ENCODE results near the gene FAM237A. TPM values are rescaled to one million over a fixed set of nuclear protein-coding genes. Genes with fewer than 3 reads are reported as not detected.
A peak's percentile ranks its signal among the peaks of the same experiment; 100 is the strongest.

The FAM237A gene
- total and polyA plus RNA-seq, 2 donors from 2014 or later, result not detected

GRCh38 chr2:206615417-206616089 is 26.7 kb upstream of the FAM237A start:
- H3K4me1 ChIP-seq (ENCODE audit: control insufficient read depth in 2 of 3, insufficient read depth in 2 of 3, low read depth in 1 of 3, low read length in 3 of 3), result no peaks in the 10 kb centered on the region
- no peaks in the 10 kb centered on the region for H3K27me3 ChIP-seq (ENCODE audit: control insufficient read depth, insufficient read depth, low read length)
- TF ChIP-seq, protein P1, sequence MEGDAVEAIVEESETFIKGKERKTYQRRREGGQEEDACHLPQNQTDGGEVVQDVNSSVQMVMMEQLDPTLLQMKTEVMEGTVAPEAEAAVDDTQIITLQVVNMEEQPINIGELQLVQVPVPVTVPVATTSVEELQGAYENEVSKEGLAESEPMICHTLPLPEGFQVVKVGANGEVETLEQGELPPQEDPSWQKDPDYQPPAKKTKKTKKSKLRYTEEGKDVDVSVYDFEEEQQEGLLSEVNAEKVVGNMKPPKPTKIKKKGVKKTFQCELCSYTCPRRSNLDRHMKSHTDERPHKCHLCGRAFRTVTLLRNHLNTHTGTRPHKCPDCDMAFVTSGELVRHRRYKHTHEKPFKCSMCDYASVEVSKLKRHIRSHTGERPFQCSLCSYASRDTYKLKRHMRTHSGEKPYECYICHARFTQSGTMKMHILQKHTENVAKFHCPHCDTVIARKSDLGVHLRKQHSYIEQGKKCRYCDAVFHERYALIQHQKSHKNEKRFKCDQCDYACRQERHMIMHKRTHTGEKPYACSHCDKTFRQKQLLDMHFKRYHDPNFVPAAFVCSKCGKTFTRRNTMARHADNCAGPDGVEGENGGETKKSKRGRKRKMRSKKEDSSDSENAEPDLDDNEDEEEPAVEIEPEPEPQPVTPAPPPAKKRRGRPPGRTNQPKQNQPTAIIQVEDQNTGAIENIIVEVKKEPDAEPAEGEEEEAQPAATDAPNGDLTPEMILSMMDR (IDR thresholded peaks at IDR 0.05; ENCODE audit: borderline replicate concordance, extremely low read depth, insufficient read depth), result no peak
- DNase-seq (no peak), FAIRE-seq (no peak)
- no peak overlapping the region for H3K4me3 ChIP-seq (ENCODE audit: low read length in 3 of 3)
- intact Hi-C loops (cut with DNase I), result no loop called here
- no peak overlapping the region for H3K9ac ChIP-seq (ENCODE audit: low read length in 3 of 3)
- H3K9me3 ChIP-seq (ENCODE audit: control insufficient read depth in 2 of 3, insufficient read depth in 1 of 3, low read length in 3 of 3), result no peaks in the 10 kb centered on the region
- no peaks in the 10 kb centered on the region for H3K36me3 ChIP-seq (ENCODE audit: control insufficient read depth in 2 of 3, insufficient read depth in 3 of 3, low read length in 3 of 3)
- no peak overlapping the region for H3K27ac ChIP-seq (ENCODE audit: low read depth in 2 of 2, low read length in 2 of 2)

DNA sequence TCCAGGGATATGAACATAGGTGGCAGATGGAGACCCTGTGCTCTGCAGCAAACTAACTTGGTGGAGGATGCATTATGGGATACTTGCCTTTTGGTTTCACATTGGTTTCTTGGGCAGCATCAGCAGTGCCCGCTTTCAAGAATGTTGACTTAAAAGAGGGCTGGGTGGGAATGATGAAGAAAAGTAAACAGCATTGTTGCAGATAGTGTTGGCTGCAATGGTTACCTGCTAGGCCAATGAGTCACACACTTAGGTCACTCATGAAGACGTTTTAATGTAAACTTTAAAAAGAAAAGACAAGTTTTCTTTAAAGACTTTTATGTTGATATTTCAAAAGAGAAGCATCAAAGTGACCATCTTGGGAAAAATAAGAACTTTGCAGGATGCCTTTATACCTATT is 26.1 kb upstream of the FAM237A start:
- H3K4me1 ChIP-seq (ENCODE audit: control insufficient read depth in 2 of 3, insufficient read depth in 2 of 3, low read depth in 1 of 3, low read length in 3 of 3), result no peaks in the 10 kb centered on the region
- H3K9ac ChIP-seq (ENCODE audit: low read length in 3 of 3), result no peak overlapping the region
- no peaks in the 10 kb centered on the region for H3K27me3 ChIP-seq (ENCODE audit: control insufficient read depth, insufficient read depth, low read length)
- DNase-seq (no peak), FAIRE-seq (no peak)
- H3K27ac ChIP-seq (ENCODE audit: low read depth in 2 of 2, low read length in 2 of 2), result no peak overlapping the region
- no peak overlapping the region for H3K4me3 ChIP-seq (ENCODE audit: low read length in 3 of 3)
- TF ChIP-seq, protein P1 (IDR thresholded peaks at IDR 0.05; ENCODE audit: borderline replicate concordance, extremely low read depth, insufficient read depth), result no peak
- no peaks in the 10 kb centered on the region for H3K36me3 ChIP-seq (ENCODE audit: control insufficient read depth in 2 of 3, insufficient read depth in 3 of 3, low read length in 3 of 3)
- no peaks in the 10 kb centered on the region for H3K9me3 ChIP-seq (ENCODE audit: control insufficient read depth in 2 of 3, insufficient read depth in 1 of 3, low read length in 3 of 3)
- intact Hi-C loops (cut with DNase I), result no loop called here

- Histone ChIP-seq H3K27me3 (ENCODE audit: control insufficient read depth, insufficient read depth, low read length) (no peaks in the 10 kb centered on the region), H3K36me3 (ENCODE audit: control insufficient read depth in 2 of 3, insufficient read depth in 3 of 3, low read length in 3 of 3) (no peaks in the 10 kb centered on the region), H3K9me3 (ENCODE audit: control insufficient read depth in 2 of 3, insufficient read depth in 1 of 3, low read length in 3 of 3) (no peaks in the 10 kb centered on the region), H3K4me3 (ENCODE audit: low read length in 3 of 3) (no peak overlapping the region), H3K27ac (ENCODE audit: low read depth in 2 of 2, low read length in 2 of 2) (no peak overlapping the region), H3K9ac (ENCODE audit: low read length in 3 of 3) (no peak overlapping the region), H3K4me1 (ENCODE audit: control insufficient read depth in 2 of 3, insufficient read depth in 2 of 3, low read depth in 1 of 3, low read length in 3 of 3) (no peaks in the 10 kb centered on the region)
- TF ChIP-seq, protein P1 (IDR thresholded peaks at IDR 0.05; ENCODE audit: borderline replicate concordance, extremely low read depth, insufficient read depth), result no peak
- intact Hi-C loops (cut with DNase I), result no loop called here
- DNase-seq (peak in 1 of 5 donors; percentile 1), FAIRE-seq (no peak)
Measured at GRCh38 chr2:206619011-206619410, 23.3 kb upstream of the FAM237A start.

GRCh38 chr2:206626108-206626507 is 16.2 kb upstream of the FAM237A start:
- no peaks in the 10 kb centered on the region for H3K36me3 ChIP-seq (ENCODE audit: control insufficient read depth in 2 of 3, insufficient read depth in 3 of 3, low read length in 3 of 3)
- FAIRE-seq, result no peak

More at GRCh38 chr2:206626108-206626507, 16.2 kb upstream of the FAM237A start:
- intact Hi-C loops (cut with DNase I), result no loop called here
- TF ChIP-seq, protein P1 (IDR thresholded peaks at IDR 0.05; ENCODE audit: borderline replicate concordance, extremely low read depth, insufficient read depth), result no peak
- Histone ChIP-seq H3K4me1 (ENCODE audit: control insufficient read depth in 2 of 3, insufficient read depth in 2 of 3, low read depth in 1 of 3, low read length in 3 of 3) (no peaks in the 10 kb centered on the region), H3K27ac (ENCODE audit: low read depth in 2 of 2, low read length in 2 of 2) (no peak overlapping the region), H3K9me3 (ENCODE audit: control insufficient read depth in 2 of 3, insufficient read depth in 1 of 3, low read length in 3 of 3) (no peaks in the 10 kb centered on the region), H3K9ac (ENCODE audit: low read length in 3 of 3) (no peak overlapping the region), H3K27me3 (ENCODE audit: control insufficient read depth, insufficient read depth, low read length) (no peaks in the 10 kb centered on the region), H3K4me3 (ENCODE audit: low read length in 3 of 3) (no peak overlapping the region)
- no peak for DNase-seq
